AG09309 (cell line): ENCODE measurements around the gene ARL14EP.

Source experiments
- DNase-seq: peaks from one replicate; pipeline ENCODE4 v3.0.0-alpha.2; 2010; ENCODE audit warnings: low read depth
- H3K4me3 ChIP-seq: 2 replicates; pipeline ENCODE4 v1.5.1; 2011; ENCODE audit warnings: mild to moderate bottlenecking, low read depth, low read length, moderate library complexity; ENCODE audit not compliant: control insufficient read depth
- TF ChIP-seq, protein P1 (sequence below): IDR thresholded peaks from 2 replicates; pipeline ENCODE4 v1.5.1; 2011; ENCODE audit warnings: mild to moderate bottlenecking, low read depth, low read length, inconsistent platforms; ENCODE audit not compliant: insufficient read depth, control insufficient read depth; ENCODE audit errors: missing control alignments

ARL14EP gene

DNA sequence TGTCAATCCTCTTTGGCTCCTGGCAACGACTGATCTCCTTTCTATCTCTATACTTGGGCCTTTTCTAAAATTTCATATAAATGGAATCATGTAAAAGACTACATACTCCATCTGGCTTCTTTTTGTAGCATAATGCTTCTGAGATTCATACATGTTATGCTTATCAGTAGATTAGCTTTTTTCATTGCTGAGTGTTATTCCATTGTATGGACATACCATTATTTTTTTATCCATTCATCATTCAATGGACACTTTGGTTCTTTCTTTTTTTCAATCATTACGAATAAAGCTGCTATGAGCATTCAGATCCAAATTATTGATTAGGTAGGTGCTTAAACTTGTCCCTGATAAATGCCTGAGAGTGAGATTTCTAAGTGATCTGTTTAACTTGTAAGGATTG is 11.7 kb upstream of the ARL14EP start:
- TF ChIP-seq, protein P1, sequence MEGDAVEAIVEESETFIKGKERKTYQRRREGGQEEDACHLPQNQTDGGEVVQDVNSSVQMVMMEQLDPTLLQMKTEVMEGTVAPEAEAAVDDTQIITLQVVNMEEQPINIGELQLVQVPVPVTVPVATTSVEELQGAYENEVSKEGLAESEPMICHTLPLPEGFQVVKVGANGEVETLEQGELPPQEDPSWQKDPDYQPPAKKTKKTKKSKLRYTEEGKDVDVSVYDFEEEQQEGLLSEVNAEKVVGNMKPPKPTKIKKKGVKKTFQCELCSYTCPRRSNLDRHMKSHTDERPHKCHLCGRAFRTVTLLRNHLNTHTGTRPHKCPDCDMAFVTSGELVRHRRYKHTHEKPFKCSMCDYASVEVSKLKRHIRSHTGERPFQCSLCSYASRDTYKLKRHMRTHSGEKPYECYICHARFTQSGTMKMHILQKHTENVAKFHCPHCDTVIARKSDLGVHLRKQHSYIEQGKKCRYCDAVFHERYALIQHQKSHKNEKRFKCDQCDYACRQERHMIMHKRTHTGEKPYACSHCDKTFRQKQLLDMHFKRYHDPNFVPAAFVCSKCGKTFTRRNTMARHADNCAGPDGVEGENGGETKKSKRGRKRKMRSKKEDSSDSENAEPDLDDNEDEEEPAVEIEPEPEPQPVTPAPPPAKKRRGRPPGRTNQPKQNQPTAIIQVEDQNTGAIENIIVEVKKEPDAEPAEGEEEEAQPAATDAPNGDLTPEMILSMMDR: no peak
- H3K4me3 ChIP-seq: no peak overlapping the region
- no peak for DNase-seq

DNA sequence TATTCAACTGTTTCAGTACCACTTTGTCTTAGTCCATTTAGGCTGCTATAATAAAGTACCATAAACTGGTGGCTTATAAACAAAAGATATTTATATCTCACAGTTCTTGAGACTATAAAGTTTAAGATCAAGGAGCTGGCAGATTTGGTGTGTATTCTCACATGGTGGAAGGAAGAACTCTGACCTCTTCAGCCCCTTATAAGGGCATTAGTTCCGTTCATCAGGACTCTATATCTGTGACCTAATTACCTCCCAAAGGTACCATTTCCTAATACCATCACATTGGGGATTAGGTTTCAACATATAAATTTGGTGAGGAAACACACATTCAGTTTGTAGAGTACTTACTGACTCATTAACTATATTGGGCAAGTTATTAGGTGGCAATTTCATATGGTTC is 10.7 kb upstream of the ARL14EP start:
- TF ChIP-seq, protein P1: no peak
- DNase-seq: no peak
- H3K4me3 ChIP-seq: no peak overlapping the region

DNA sequence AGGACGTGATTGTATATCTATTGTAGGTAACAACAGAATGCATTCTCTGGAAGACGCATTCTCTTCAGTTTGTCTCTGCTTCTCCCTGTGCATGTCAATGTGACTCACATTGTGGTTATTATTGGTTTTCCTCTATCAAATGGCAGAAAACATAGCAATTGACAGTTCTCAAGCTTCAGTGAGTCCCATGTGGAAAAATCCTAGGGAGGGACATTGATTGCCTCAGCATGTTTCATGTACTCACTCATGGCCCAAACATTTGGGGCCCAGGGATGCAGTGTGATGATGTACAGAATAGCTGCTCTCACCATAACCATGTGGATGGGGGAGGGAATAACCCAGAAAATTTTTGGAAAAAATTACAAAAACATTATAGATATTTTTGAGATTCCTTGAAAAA is 9.3 kb upstream of the ARL14EP start:
- no peak overlapping the region for H3K4me3 ChIP-seq
- TF ChIP-seq, protein P1: no peak
- DNase-seq: no peak

DNA sequence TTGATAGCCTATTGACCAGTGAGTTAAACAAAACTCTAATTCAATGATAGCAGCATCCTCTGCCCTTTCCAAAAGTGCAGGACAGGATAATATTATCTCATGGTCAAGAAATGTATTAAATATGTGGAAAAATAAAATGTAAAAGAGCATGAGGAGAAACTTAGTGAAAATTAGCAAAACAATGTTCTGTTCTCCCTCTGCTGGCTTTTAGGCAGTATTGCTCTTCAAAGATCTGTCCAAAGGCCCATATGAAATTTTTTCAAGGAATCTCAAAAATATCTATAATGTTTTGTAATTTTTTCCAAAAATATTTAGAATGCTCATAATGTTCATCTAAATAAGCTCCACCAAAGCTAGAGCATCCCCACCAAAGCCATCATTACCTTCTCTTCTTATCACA is 8.3 kb upstream of the ARL14EP start:
- TF ChIP-seq, protein P1: peak; percentile 52
- no peak for DNase-seq
- no peak overlapping the region for H3K4me3 ChIP-seq

DNA sequence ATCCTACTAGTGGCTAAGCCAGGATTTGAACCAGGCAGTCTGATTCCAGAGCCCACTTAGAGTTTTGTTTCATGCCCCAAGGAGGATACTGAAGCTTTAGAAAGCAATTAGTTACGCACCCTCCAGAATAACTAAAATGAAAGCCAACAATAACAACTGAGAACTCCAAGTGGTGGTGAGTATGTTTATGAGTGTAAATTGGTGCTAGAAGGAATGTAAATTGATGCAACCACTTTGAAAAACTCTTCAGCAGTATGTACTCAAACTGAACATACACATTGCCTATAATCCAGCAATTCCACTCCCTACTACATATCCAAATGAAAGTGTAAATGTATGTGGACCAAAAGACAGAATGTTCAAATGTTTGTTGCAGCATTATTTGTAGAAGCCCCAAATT is 6.7 kb upstream of the ARL14EP start:
- H3K4me3 ChIP-seq: no peak overlapping the region
- DNase-seq: no peak

DNA sequence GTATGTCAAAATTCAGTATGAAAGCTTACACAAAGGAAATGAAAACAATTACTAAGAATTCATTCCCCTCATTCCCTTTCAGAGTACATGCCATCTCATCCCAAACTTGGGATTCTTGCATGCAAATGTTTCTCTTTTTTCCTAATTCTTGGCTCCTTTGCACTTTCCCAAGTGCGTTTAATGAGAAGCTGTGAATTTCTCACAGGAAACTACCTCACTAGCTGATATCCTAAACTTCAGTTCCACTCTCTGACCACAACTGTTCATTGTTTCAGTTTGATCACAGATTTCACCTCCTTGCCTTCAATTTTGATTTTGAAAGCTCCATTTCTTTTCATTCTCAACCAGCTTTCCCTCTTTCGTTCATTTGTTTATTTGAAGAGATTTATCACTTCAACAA is 5.9 kb upstream of the ARL14EP start:
- no peak overlapping the region for H3K4me3 ChIP-seq
- no peak for DNase-seq
- TF ChIP-seq, protein P1: no peak

More for the DNA sequence above, 6.7 kb upstream of the ARL14EP start:
- TF ChIP-seq, protein P1: no peak

DNA sequence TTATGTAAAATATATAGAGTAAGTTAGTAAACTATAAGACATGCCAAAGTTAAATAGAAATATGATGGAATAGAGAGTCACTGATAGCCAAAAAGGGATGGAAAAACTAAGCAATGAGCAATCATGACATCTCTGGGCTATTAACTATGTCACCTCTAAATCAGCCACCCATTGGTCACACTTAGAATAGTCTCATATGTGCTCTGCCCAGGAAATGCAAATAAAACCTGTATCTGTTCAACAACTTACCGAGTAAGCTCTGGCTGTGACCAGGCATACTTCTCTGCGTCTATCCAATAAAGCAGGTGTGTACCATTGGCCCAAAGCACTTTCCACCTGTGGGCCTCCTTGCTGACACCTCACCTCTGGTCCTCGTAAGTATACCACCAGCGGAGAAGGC is 1.6 kb upstream of the ARL14EP start:
- no peak overlapping the region for H3K4me3 ChIP-seq
- TF ChIP-seq, protein P1: no peak
- no peak for DNase-seq
